IPS DF 4.7 (cell line): Measurements from ENCODE around the gene DMRTA1.
"Not testable (repeated sequence)": the region's sequence is repeated elsewhere in the genome, so short reads cannot be mapped to it uniquely, and the experiment has no call there.

Source experiments
- DNase-seq: peaks from one replicate; pipeline ENCODE4 v3.0.0-alpha.2; 2013; ENCODE audit warnings: low spot score; ENCODE audit errors: extremely low read depth

Gene DMRTA1, protein sequence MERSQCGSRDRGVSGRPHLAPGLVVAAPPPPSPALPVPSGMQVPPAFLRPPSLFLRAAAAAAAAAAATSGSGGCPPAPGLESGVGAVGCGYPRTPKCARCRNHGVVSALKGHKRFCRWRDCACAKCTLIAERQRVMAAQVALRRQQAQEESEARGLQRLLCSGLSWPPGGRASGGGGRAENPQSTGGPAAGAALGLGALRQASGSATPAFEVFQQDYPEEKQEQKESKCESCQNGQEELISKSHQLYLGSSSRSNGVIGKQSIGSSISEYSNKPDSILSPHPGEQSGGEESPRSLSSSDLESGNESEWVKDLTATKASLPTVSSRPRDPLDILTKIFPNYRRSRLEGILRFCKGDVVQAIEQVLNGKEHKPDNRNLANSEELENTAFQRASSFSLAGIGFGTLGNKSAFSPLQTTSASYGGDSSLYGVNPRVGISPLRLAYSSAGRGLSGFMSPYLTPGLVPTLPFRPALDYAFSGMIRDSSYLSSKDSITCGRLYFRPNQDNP

GRCh38 chr9:22446589-22446949 lies at the start of gene DMRTA1:
DMRTA1 (plus strand) TSS chr9:22446824; CDS start chr9:22447066, 242 bp downstream.
- no peak for DNase-seq

GRCh38 chr9:22401671-22402070 lies 45.0 kb upstream of the DMRTA1 start:
- no peak for DNase-seq

DNA sequence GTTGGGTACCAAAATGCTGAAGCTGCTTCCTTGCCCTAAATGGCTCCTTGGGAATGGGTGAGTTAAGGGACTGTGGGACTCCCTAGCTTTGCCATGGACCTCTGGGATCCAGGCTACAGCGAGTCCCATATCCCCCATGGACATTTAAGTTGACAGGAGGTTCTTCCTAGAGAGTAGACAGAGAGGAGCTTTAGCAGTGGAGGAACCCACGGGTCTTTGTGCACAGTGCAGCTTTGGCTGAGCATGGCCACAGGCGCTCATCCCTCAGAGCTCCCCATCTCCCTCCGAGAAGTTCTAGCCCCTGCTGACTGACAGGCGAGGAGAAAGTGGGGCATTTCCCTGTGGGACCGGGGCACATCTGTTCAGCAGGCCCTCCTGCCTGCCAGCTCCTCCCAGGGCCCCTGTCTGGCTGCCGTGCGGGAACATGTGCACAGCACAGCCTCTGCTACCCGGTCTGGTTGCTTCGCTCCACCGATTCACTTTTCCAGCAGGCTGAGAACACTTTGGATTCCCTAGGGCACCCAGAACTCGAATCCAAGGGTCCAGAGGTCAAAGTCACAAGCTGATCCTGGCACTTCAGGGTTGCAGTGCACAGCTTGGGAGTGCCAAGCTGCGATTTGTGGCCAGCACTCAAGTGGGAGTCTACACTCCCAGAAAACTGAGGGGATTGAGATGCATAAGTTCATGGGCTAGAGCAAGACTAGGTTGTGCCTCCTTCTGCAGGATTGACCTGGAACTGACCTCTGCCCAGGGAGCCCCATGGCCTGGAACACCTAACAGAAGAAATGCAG lies 40.6 kb upstream of the DMRTA1 start:
- no peak for DNase-seq

- no peak for DNase-seq
Measured at GRCh38 chr9:22413884-22414283, 32.7 kb upstream of the DMRTA1 start.

DNA sequence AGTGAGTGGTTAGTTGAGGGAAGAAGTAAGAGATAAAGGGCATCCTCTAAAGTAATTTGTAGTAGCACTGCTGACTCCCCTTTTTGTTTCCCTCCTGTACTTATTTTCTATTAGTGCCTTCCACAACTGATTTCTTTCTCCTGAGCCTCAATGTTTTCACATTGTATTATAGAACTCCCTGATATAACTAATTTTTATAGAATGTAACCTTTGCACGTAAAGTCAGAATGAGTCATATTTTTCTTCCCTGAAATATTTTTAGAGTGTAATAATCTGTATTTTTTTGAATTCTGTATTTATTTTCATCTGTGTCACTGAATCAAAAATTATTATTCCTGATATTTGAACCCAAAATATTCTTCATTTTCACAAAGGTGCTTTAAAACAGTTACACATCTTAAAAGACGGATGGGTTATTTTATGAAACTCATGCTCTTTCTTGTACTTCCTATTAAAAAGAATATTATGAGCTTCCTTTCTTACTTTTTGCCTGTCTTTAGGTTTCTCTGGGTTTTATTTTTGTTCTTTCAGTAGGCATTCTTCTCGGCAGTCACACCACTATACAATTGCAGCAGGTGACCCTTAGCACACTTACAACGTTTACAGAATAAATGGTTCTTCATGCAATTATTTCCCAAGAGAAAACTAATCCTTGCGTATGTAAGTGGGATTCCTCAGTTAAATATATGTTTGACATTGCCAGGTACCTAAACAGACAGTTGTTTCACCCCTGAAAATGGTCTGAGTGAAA lies 30.5 kb upstream of the DMRTA1 start:
- no peak for DNase-seq

- no peak for DNase-seq
Measured at GRCh38 chr9:22416692-22417060, 29.9 kb upstream of the DMRTA1 start.

DNA sequence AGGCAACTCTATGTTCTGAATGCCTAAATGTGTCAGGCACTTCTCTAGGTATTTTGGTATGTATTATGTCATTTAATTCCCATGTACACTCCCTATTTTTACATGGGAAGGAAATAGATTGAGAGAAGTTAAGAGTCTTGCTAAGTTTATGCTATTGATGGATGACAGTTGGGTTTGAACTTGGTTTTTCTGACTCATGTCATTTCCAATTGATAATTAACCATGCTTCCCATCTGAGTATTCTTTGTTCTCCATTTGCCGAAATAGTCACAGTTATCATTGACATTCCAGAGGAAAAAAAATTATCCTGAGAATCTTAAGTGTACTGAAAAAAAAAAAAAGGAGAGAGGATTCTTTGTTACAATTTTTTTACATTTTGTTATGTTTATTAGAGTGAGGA lies 23.1 kb upstream of the DMRTA1 start:
- no peak for DNase-seq

DNA sequence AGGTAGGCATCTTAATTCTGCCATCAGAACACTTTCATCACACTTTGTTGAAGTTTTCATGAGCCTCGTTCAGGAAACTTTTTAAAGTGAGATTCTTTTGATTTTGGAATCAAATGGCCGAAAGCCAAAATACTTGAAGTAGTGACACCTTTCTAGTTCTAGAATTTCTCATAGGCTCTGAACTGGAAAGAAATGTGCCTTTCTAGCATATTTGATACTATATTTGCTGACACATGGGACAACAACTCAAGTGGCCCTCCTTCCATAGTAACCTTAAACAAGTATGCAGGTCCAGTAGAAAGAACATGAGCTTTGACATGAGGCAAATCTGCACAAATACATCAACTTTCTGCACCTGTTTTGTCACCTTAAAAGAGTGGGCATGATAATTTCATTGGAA lies 22.0 kb upstream of the DMRTA1 start:
- DNase-seq, result no peak

GRCh38 chr9:22425551-22425950 lies 21.1 kb upstream of the DMRTA1 start:
- no peak for DNase-seq

DNA sequence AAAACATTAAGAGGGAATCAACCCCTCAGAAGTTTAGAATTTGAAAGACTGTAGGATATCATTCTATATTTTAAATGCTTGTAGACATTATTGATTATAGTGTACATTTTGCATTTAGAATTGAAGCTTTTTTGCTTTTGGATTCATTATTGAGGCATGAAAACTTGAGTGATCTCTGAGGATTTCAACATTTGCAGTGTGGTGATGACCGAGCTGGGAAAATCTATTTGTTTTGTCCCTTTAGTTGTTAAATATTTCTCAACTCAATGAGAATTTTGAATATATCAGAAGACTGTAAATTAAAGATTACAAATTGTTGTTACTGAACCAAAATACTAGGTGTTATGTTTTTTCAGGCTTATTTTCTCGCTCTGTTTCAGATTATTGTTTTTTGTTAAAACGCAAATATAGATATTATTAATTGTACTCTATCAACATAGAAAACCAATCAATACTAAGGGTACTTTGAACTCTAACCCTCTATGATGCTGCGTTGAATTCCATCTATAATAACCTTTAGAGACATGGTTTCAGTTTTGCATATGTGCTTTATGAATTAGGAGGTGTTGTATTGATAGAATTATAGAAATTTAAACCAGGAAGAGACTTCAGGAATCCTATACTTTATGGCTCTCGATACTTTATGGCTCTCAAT lies 19.3 kb upstream of the DMRTA1 start:
- DNase-seq, result no peak

DNA sequence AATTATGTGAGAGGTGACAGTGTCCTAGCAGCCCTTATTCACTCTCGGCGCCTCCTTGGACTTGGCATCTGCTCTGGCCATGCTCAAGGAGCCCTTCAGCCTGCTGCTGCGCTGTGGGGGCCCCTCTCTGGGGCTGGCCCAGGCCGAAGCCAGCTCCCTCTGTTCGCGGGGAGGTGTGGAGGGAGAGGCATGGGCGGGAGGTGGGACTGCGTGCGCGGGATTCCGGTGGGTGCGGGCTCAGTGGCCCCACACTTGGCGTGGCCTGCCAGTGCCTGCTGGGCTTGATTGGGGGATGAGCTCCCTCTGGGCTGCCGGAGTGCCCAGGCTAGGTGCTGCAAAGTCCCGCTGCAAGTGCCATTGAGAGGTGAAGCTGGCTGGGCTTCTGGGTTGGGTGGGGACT lies 12.9 kb upstream of the DMRTA1 start:
- DNase-seq, result no peak

- DNase-seq, result not testable (repeated sequence)
Measured at GRCh38 chr9:22435252-22435651, 11.4 kb upstream of the DMRTA1 start.

GRCh38 chr9:22437461-22438067 lies 9.1 kb upstream of the DMRTA1 start:
- DNase-seq, result not testable (repeated sequence)

DNA sequence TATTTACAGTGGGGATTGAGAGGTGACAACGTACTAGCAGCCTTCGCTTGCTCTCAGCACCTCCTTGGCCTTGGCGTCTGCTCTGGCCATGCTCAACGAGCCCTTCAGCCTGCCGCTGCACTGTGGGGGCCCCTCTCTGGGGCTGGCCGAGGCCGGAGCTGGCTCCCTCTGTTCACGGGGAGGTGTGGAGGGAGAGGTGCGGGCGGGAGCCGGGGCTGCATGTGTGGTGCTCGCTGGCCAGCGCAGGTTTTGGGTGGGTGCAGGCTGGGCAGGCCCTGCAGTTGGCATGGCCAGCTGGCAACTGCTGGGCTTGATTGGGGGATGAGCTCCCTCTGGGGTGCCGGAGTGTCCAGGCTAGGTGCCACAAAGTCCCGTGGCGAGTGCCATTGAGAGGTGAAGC lies 5.8 kb upstream of the DMRTA1 start:
- DNase-seq, result no peak

GRCh38 chr9:22446950-22447617 lies 460 bp downstream of the DMRTA1 start:
- DNase-seq, result no peak

DNA sequence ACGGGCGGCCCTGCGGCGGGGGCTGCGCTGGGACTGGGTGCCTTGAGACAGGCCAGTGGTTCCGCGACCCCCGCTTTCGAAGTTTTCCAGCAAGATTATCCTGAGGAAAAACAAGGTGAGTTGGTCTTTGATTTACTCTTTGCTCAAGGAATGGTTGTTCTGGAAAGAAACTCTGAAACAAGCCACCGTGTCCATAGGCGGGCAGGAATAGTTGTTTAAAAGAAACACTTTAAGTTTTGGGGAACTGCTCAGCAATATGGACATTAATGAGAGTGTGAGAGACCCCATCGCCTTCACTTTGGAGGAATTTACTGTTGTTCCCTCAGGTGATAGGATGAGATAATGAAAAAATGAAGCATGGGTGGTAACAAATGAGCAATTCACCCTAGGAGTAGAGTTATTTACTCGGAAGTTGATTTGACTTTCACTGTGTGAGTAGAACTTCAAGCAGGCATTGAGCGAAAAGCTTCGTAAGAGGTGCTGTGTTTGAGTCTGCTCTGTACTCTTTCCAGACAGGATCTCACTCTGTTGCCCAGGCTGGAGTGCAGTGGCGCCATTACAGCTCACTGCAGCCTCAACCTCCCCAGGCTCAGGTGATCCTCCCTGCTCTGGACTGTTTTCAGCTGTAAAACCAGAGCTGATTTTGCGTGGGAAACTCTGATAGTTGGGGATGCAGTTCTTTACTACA lies 1.1 kb downstream of the DMRTA1 start:
- no peak for DNase-seq

DNA sequence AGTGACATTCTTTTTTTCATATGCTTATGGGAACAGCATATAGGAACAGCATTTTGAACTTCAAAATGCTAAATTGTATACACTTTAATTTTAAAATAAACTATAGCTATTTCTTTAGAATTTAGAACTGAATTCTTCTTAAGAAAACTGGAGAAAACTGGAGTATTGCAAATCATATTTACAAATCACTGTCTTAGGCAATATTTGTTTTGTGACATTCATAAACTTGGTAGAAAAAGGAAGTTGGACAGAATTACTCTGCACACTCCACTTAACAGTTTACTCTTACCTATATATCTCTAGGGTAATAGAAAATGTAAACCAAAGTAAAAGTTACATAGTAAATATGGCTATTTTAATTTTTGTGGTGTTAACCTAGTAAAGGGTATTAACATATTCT lies 3.1 kb downstream of the DMRTA1 start:
- DNase-seq, result no peak

DNA sequence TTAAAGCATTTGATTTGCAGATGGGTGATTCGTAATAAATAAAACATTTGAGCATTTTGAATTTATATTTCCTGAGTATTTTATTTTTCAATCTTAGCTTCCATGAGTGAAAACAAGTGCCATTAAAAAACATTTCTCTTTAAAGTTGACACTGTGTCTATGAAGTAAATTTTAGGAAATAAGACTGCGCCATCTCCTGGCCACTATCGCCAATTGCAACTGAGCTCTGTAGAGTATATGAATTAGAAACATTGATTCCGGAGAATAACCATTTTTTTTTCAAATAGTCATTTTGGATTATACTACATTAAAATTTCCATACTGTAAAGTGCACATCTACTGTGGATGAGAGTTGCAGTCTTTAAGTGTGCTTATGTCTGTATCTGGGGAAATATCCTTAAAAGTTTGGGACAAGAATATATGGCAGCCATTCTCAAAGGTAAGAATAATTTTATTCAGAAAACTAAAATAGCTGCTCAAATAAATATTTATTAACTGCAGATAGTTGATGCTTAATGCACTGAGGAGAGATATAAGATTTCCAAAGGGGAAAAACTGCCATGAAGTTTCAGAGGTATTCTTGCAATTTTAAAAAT lies 5.9 kb downstream of the DMRTA1 start:
- DNase-seq, result no peak

GRCh38 chr9:22454016-22454415 lies 7.4 kb downstream of the DMRTA1 start:
- DNase-seq, result no peak
